ENCODE measurements around the gene CDH23. TPM values are rescaled to one million over a fixed set of nuclear protein-coding genes. Genes with fewer than 3 reads are reported as not detected.

Gene CDH23
- total RNA-seq, 1 donor from 2014 or later = 20.1 TPM

- DNase-seq (ENCODE audit: low spot score) = no peak
- no peak for ATAC-seq
- intact Hi-C loops (cut with DNase I) = no loop called here
Measured at GRCh38 chr10:71737001-71737833, 340.5 kb downstream of the CDH23 start.

GRCh38 chr10:71737834-71738197 is 341.1 kb downstream of the CDH23 start:
- ATAC-seq (no peak), DNase-seq (ENCODE audit: low spot score) (no peak)
- intact Hi-C loops (cut with DNase I) = no loop called here

DNA sequence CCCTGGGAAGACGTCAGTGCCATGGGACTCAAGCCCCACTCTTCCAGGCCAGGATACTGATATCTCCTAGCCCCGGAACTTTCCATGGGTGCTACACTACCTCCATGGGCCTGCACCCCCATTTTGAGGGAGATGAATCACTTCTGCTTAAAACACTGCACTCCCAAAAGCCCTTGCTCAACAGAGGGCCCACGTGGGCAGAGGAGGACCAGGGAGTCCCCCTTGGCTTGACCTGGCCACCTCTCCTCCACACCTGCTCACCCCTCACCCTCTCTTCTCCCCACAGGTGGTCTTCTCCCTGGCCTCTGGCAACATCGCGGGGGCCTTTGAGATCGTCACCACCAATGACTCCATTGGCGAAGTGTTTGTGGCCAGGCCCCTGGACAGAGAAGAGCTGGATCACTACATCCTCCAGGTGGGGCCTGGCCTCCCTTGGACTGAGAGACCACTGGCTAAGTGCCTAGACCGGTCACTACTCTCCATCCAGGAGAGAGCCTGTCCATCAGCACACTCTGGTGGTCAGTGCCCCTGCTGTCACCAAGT is 342.7 kb downstream of the CDH23 start:
- intact Hi-C loops (cut with DNase I) = no loop called here
- no peak for ATAC-seq
- DNase-seq (ENCODE audit: low spot score) = no peak

- peak; percentile 35 for ATAC-seq
- peak; percentile 81 for DNase-seq (ENCODE audit: low spot score)
- intact Hi-C loops (cut with DNase I) = no loop called here
Measured at GRCh38 chr10:71740069-71740653, 343.4 kb downstream of the CDH23 start.

DNA sequence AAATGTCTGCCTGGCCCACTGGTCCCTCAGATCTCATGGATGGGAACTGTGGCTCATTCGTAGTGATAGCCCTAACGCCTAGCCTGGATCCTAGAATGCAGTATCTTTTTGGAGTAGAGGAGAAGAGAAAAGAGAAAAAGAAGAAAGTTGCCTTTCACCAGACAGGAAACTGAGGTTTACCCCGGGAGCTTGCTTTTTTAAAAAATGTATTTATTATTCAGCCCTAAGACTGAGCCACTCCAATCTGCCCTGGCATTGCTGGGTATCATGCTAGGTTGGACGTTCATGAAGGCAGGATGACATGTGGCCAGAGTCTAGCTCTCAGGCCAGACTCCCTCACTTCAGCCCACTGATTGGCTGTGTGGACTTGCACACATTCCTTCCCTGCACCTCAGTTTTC is 344.3 kb downstream of the CDH23 start:
- no peak for ATAC-seq
- no peak for DNase-seq (ENCODE audit: low spot score)
- intact Hi-C loops (cut with DNase I) = no loop called here

GRCh38 chr10:71741671-71742070 is 345.0 kb downstream of the CDH23 start:
- ATAC-seq (no peak), DNase-seq (ENCODE audit: low spot score) (no peak)
- intact Hi-C loops (cut with DNase I) = no loop called here

DNA sequence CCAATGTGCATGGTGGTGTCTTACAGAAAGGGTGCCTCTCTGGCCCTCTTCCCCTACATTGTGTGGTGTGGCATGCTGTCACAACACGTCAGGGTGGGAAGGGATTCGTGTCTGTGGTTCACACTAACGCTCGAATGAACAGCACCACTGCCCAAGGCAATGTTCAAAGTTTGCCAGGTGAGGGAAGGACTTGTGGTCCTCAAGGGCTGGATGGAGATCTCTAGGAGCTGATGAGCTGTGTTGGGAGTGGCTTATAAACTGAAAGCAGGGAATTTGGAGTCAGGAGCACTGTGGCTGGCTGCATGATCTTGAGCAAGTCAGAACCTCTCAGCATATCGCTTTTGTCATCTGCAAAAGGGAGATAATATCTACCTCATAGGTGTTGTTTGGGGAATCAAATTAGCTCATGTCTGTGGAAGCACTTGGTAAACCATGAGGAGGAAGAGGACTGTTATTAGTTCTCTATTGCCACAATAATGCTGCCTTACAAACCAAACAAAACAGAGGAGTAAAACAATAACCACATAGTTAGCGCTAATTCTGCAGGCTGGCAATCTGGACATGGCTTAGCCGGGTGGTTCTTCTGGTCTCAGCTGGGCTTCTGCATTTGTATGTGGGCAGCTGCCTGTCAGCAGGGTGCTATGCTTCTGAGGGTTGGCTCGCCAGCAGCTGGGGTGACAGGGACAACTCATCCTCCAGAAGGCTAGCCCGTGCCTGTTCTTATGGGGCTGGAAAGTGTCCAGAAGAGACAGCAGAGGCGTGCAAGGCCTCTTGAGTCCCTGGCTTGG is 345.8 kb downstream of the CDH23 start:
- intact Hi-C loops (cut with DNase I) = no loop called here
- DNase-seq (ENCODE audit: low spot score) (no peak), ATAC-seq (no peak)

- intact Hi-C loops (cut with DNase I) = no loop called here
- no peak for ATAC-seq
- DNase-seq (ENCODE audit: low spot score) = no peak
Measured at GRCh38 chr10:71743089-71743838, 346.5 kb downstream of the CDH23 start.

- intact Hi-C loops (cut with DNase I) = no loop called here
- ATAC-seq = no peak
Measured at GRCh38 chr10:71743866-71744265, 347.1 kb downstream of the CDH23 start.

DNA sequence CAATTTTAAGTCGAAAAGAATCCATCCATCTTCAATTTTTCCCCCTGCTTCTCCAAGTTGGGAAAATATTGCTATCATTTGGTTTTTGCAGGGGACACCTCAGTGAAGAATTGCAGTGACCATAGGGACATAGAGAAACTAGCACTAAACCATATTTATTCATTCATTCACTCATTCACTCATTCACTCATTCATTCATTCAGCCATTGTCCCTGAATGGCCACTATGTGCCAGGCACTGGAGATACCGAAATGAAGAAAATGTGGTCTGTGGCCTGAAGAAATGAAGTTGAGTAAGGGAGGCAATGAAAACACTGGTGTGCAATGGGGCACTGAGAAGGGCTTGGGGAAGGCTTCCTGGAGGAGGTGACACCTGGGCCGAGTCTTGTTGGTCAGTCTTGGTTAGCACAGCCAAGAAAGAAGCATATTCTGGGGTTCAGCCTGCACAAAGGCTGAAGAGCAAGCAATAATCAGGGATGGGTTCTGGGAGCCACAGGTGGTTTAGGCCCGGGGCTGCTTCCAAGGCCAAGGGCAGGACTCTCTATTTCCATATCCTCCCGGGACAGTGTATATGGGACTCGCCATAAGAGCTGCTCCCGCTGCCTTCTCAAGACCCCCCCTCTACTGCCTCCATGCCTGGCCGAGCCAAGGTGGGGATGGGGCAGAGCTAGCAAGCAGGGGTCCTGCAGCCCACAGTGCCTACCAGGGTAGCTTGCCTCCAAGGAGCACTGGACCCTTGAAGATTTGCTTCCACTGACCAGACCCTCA is 348.4 kb downstream of the CDH23 start:
- ATAC-seq (no peak), DNase-seq (ENCODE audit: low spot score) (no peak)
- intact Hi-C loops (cut with DNase I) = no loop called here

More at GRCh38 chr10:71743866-71744265, 347.1 kb downstream of the CDH23 start:
- no peak for DNase-seq (ENCODE audit: low spot score)

DNA sequence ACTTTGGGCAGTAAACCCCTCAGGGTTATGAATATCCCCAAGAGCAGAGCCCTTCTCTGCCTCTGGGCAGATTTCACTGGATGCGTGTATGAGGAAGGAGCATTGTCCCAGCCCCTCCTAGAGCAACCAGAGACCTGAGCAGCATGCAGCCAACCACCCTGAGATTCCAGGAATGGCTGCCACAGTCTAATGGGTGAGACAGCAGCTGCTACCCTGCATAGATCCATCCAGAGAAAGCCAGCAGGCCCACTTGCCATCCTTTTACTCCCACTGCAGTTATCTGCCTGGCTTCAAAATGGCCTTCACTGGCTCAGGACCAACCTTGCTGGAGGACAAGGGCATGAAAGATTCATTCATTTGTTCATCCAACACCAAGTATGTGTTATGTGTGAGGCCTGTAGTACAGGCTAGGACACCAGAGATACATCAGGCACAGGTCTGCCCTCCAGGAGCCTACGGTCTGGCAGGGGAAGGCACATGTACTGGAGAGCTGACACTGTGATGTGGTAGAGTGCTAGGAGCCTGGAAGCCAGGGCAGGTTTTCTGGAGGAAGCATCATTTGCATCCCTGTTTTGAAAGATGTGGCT is 349.0 kb downstream of the CDH23 start:
- ATAC-seq = no peak
- intact Hi-C loops (cut with DNase I) = no loop called here
- no peak for DNase-seq (ENCODE audit: low spot score)

DNA sequence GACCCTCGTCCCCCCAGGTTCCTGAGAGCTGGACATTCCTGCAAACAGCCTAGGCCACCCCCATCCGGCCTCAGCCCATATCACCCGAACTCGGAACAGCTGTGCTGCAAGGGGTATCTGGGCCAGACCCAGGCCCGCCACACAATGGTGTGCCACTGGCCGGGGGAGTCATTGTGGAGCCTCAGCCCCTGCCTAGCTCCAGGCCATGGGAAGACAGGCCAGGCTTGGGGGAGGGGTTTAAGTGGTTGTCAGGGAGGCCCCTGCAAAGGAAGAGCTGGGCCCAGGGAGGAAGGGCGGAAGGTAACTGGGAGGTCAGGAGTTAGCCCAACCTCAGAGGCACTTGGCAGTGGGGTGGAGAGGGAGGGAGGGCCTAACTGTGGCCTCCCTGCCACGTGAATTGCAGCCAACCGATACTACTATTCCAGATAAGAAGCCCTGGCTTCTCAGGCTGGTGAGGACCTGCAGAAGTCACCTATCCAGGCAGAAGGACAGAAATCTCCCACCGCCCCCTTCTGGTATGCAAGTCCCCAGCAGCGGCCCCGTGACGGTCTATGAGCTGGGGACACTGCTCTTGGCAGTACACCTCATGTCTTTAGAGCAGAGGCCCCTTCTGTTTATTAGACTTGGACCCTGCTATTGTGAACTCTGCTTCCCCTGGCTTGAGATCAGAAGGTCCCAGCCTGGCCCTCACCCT is 349.8 kb downstream of the CDH23 start:
- intact Hi-C loops (cut with DNase I) = no loop called here
- no peak for DNase-seq (ENCODE audit: low spot score)
- peak; percentile 7 for ATAC-seq

GRCh38 chr10:71747039-71747531 is 350.4 kb downstream of the CDH23 start:
- no peak for DNase-seq (ENCODE audit: low spot score)
- no peak for ATAC-seq
- intact Hi-C loops (cut with DNase I) = no loop called here

DNA sequence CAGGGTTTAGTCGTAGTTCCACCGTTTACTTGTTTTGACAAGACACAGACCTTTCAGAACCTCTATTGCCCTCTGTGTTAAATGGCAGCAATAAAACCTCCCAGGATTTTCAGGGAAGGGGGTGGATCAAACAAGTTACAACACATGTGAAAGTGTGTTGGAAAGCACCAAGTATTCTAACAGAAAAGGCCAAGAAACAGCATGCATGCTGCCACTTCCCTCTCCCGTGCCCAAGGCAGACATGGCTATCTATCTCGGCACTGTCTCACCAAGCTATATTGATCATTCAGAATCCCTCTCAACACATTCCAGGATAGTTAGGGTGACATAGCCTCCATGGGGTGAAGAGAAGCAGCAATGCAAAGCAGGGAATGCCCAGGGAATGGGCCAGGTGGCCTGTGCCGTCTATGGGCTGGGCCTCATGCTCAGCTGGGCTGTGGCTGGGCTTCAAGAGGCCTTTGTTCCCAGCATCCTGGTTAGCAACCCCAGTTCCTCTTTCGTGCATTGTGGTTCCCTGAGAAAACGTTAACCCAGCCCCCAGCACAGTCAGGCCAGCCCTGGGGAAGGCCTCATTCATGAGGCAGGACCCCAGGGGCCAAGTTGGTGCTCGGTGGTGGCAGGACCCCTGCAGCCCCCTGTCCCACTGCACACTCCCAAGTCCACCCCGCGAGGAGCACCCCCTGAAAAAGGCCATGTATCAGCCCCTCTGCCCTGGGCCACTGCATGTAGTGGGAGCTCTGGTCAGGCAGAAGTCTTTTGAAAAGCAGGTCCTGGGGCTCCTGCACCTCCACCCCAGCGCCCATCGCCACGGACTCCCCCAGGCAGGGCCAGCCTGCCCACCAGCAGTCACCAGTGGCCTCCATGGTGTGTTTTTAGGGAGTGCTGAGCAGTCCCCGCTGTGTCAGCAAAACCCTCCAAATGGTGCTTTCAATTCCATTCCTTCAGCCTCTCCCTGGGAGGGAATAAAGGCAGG is 351.1 kb downstream of the CDH23 start:
- DNase-seq (ENCODE audit: low spot score) (no peak), ATAC-seq (peak; percentile 27)
- intact Hi-C loops (cut with DNase I) = no loop called here

GRCh38 chr10:71748671-71749191 is 352.0 kb downstream of the CDH23 start:
- ATAC-seq = peak; percentile 78
- intact Hi-C loops (cut with DNase I) = no loop called here

GRCh38 chr10:71749396-71749795 is 352.7 kb downstream of the CDH23 start:
- ATAC-seq (no peak), DNase-seq (ENCODE audit: low spot score) (no peak)
- intact Hi-C loops (cut with DNase I) = no loop called here

More at GRCh38 chr10:71748671-71749191, 352.0 kb downstream of the CDH23 start:
- DNase-seq (ENCODE audit: low spot score) = peak; percentile 79

All from sciatic nerve (tissue), 2 donors.